Adrenal gland (tissue), 12 donors: Measurements from ENCODE around the gene SEC61A1. TPM values are rescaled to one million over a fixed set of nuclear protein-coding genes. Genes with fewer than 3 reads are reported as not detected.

Experiments
- DNase-seq, 7 donors: peaks; one replicate each; pipeline ENCODE4 v3.0.0-alpha.2; 2019 to 2020
- H3K27ac ChIP-seq, 5 donors: fragments of 200-600 bp; sonication (generic) in 4 of 5; 1 replicate in 3 of 5; 2 replicates in 2 of 5; pipeline versions ENCODE4 v1.5.1 to v1.8.0; 2016 to 2020; ENCODE audit warnings: mild to moderate bottlenecking in 1 of 5
- H3K27me3 ChIP-seq: fragments of 200-600 bp; 2 replicates; pipeline ENCODE4 v1.8.0; 2021
- H3K36me3 ChIP-seq, 2 donors: fragments of 200-600 bp; replicated peaks in 1 of 2; 1 replicate in 1 of 2; 2 replicates in 1 of 2; pipeline versions ENCODE4 v1.5.1 to v1.8.0; 2018 to 2022
- H3K4me1 ChIP-seq, 2 donors: fragments of 200-600 bp; replicated peaks in 1 of 2; 1 replicate in 1 of 2; 2 replicates in 1 of 2; pipeline versions ENCODE4 v1.5.1 to v1.8.0; 2018 to 2021
- H3K4me3 ChIP-seq, 4 donors: fragments of 200-600 bp; sonication (generic) in 3 of 4; one replicate each; pipeline ENCODE4 v1.5.1; 2016 to 2018
- H3K9me3 ChIP-seq, 3 donors: fragments of 200-600 bp; sonication (generic) in 1 of 3; replicated peaks in 1 of 3; 1 replicate in 2 of 3; 2 replicates in 1 of 3; pipeline versions ENCODE4 v1.5.1 to v1.8.0; 2016 to 2021
- POLR2A ChIP-seq, 2 donors: fragments of 450-650 bp; IDR thresholded peaks; one replicate each; pipeline ENCODE4 v1.6.1; 2017; ENCODE audit warnings: antibody characterized with exemption in 2 of 2, mild to moderate bottlenecking in 2 of 2, moderate library complexity in 1 of 2
- WGBS, 4 donors: extraction: QIAGEN DNeasy Blood & Tissue Kit in 2 of 4; methylation state at CpG; one replicate each; pipeline versions ENCODE4 v1.1.5 to v1.1.7; 2013 to 2017; 5-methylcytosine and 5-hydroxymethylcytosine counted together
- intact Hi-C, 2 donors: fragments of 100-400 bp; cut with DNase I; formaldehyde crosslinking; loops; one replicate each; pipeline versions ENCODE4 v1.14.1 to v1.15.0; 2022 to 2023
- polyA plus RNA-seq, 3 donors: library from polyadenylated mRNA; stranded (reverse); fragments of 200-250 nt in 2 of 3; fragments of 350-450 nt in 1 of 3; fragmentation: Illumina TruSeq in 1 of 3; extraction: RNeasy Lipid Tissue Mini Kit (QIAGEN cat#74804) in 1 of 3; gene quantifications; one replicate each; pipeline ENCODE4 v1.2.3, GENCODE V29; 2013 to 2014
- total RNA-seq, 9 donors: library from RNA; depleted of rRNA in 4 of 9; stranded (reverse); fragments of >200 nt in 4 of 9; fragments of 120-200 nt in 1 of 9; fragmentation: NEBNext Ultra II Directional in 1 of 9; extraction: Animal tissue kit (Norgen Biotek cat#: 25700) in 1 of 9; gene quantifications; one replicate each; pipeline versions ENCODE4 v1.1.0 to v1.2.4, GENCODE V29; 2013 to 2023
- TF ChIP-seq, protein P1 (sequence below), 6 experiments: fragments of 450-650 bp in 4 of 6; fragments of 200-600 bp in 2 of 6; sonication (generic) in 1 of 6; IDR thresholded peaks; 1 replicate in 5 of 6; 2 replicates in 1 of 6; pipeline versions ENCODE4 v1.5.1 to v1.8.0; 2016 to 2021; ENCODE audit warnings: antibody characterized with exemption in 6 of 6, mild to moderate bottlenecking in 2 of 6, moderate library complexity in 1 of 6
- donor health status: healthy with polysubstance abuse.
- donor health status: Bipolar disorder and iron deficiency.
- donor health status: DM: yes; HTN: yes; CAD: no.
- donor health status: DM: no; HTN: no; CAD: no.
- donor health status: DM: no; HTN: no; CAD: no.
- donor health status: DM: yes; HTN: yes; CAD: no.

The SEC61A1 gene
- total and polyA plus RNA-seq, 12 donors: 131 to 443 (median 192) TPM

DNA sequence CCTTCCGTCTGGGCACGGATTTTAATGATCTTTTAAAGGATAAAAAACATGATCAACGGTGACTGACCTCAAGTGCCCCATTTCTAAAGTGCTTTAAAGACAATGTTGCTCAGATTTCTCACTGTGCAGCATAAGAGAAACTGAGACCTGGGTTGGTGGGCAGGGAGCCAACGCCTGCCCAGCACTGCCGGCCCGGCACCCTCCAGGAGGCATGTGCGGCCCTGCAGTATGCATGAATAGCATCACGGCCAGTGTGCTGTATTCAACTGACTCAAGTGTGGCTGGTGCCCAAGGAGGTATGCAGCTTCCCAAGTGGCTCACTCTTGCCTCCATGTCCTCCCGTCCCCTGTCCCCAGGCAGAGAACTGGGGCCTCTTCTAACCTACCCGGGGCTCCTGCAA lies 30.3 kb downstream of the SEC61A1 start:
- Histone ChIP-seq H3K4me1 (peaks cover 13 to 19% of the 10 kb centered on the region in 2 donors), H3K27me3 (no peaks in the 10 kb centered on the region), H3K4me3 (no peak overlapping the region), H3K27ac (no peak overlapping the region), H3K36me3 (peaks cover 0 to 4% of the 10 kb centered on the region in 2 donors), H3K9me3 (no peaks in the 10 kb centered on the region)
- TF ChIP-seq POLR2A (IDR thresholded peaks at IDR 0.05): no peak
- TF ChIP-seq, protein P1, sequence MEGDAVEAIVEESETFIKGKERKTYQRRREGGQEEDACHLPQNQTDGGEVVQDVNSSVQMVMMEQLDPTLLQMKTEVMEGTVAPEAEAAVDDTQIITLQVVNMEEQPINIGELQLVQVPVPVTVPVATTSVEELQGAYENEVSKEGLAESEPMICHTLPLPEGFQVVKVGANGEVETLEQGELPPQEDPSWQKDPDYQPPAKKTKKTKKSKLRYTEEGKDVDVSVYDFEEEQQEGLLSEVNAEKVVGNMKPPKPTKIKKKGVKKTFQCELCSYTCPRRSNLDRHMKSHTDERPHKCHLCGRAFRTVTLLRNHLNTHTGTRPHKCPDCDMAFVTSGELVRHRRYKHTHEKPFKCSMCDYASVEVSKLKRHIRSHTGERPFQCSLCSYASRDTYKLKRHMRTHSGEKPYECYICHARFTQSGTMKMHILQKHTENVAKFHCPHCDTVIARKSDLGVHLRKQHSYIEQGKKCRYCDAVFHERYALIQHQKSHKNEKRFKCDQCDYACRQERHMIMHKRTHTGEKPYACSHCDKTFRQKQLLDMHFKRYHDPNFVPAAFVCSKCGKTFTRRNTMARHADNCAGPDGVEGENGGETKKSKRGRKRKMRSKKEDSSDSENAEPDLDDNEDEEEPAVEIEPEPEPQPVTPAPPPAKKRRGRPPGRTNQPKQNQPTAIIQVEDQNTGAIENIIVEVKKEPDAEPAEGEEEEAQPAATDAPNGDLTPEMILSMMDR (IDR thresholded peaks at IDR 0.05): no peak
- no peak for DNase-seq
- WGBS, 4 donors: 85 to 95% (median 89%) methylated on average over 7 to 10 of the region's 10 CpGs
- intact Hi-C loops: no loop called here

DNA sequence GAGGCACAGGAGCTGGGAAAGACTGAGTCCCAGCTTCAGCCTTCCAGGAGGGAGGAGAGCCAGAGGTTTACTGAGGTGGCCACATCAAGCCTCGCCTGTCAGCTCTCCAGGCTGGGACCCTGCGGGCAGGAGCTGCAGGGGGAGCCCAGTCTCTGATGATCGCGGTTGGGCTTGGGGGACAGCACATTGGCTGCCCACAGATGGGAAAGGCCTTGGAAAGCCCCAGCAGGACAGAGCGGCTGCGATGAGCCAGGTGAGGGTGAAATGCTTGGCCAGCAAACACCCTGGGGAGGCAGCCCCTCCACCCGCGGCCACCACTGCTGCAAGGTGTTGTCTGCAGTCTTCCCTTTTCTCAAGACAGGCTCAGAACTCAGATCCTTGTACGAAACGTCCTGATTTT lies 31.2 kb downstream of the SEC61A1 start:
- peak overlapping the region; percentile 27 to 66 (median 41) for H3K27ac ChIP-seq
- TF ChIP-seq, protein P1 (IDR thresholded peaks at IDR 0.05): no peak
- H3K27me3 ChIP-seq: no peaks in the 10 kb centered on the region
- DNase-seq: peak in 5 of 7 donors; percentile 40 to 67 (median 57)
- H3K4me3 ChIP-seq: no peak overlapping the region
- no peaks in the 10 kb centered on the region for H3K9me3 ChIP-seq
- peaks cover 0 to 4% of the 10 kb centered on the region in 2 donors for H3K36me3 ChIP-seq
- intact Hi-C loops: no loop called here
- 55 to 77% (median 65%) methylated on average over 7 to 10 of the region's 10 CpGs for WGBS, 4 donors
- peaks cover 13 to 19% of the 10 kb centered on the region in 2 donors for H3K4me1 ChIP-seq

DNA sequence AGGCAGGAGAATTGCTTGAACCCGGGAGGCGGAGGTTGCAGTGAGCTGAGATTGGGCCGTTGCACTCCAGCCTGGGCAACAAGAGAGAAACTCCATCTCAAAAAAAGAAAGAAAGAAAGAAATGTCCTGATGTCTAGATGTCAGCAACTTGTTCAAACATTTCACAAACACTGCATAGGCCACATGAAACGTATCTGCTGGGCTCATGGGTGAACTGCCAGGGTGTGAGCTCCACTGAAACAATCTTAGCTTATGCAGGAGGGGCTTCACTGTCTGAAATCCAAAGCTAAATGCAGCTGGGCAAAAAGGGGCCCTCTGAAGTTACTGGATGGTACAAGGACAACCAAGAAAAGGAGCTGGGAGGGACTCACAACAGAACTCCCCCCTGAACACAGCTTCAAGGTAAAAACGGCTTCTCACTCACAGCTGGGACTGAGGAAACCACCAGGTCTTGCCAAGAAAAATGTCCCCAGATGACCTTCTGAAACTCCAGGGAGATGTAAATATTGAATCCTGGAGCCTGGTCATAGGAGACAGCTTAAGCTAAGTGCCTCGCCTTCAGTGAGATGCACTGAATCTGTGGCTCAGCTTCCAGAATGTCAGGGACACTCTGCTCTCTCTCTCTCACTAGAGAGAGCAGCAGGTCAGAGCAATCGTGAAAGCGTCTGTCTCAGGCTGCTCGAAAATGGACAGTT lies 31.9 kb downstream of the SEC61A1 start:
- intact Hi-C loops: no loop called here
- Histone ChIP-seq H3K36me3 (peaks cover 0 to 4% of the 10 kb centered on the region in 2 donors), H3K4me1 (peaks cover 13 to 19% of the 10 kb centered on the region in 2 donors), H3K27ac (peak overlapping the region; percentile 27 to 72 (median 55)), H3K4me3 (no peak overlapping the region), H3K9me3 (no peaks in the 10 kb centered on the region), H3K27me3 (no peaks in the 10 kb centered on the region)
- DNase-seq: peak in 6 of 7 donors; percentile 28 to 76 (median 66)
- 48 to 58% (median 49%) methylated on average over 9 of the region's 9 CpGs for WGBS, 4 donors
- TF ChIP-seq POLR2A (IDR thresholded peaks at IDR 0.05): peak in 1 of 2 donors; percentile 34
- TF ChIP-seq, protein P1 (IDR thresholded peaks at IDR 0.05): no peak

DNA sequence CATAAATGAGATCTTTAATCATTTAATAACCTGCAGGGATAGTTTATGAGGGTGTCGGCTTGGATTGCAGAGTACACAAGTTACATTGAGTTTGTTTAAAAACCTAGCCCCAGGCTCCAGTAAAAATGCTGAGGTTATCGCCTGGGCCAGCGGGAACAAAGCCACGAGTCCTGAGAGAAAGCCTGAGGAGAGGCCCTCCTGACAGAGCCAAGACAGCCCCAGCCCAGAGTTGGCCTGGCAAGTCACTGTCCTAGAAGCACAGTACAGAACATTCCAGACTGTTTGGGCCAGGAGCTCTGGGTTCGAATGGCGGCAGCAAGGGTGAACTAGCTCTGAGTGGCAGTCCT lies 32.4 kb downstream of the SEC61A1 start:
- peaks cover 13 to 19% of the 10 kb centered on the region in 2 donors for H3K4me1 ChIP-seq

More for the DNA sequence above, 32.4 kb downstream of the SEC61A1 start:
- intact Hi-C loops: no loop called here
- Histone ChIP-seq H3K9me3 (no peaks in the 10 kb centered on the region), H3K27ac (peak overlapping the region; percentile 27 to 72 (median 55)), H3K4me3 (no peak overlapping the region), H3K36me3 (peaks cover 0 to 4% of the 10 kb centered on the region in 2 donors), H3K27me3 (no peaks in the 10 kb centered on the region)
- peak in 4 of 7 donors; percentile 30 to 66 (median 52) for DNase-seq
- 42 to 50% (median 44%) methylated on average over 4 to 6 of the region's 6 CpGs for WGBS, 4 donors
- TF ChIP-seq POLR2A (IDR thresholded peaks at IDR 0.05): no peak
- TF ChIP-seq, protein P1 (IDR thresholded peaks at IDR 0.05): no peak
